ENCODE measurements around the gene SEPTIN6. TPM values are rescaled to one million over a fixed set of nuclear protein-coding genes. Genes with fewer than 3 reads are reported as not detected.

SEPTIN6 gene
- total and polyA plus RNA-seq, 12 donors, result 4.6 to 24.9 (median 8.2) TPM

- no peak for DNase-seq
- H3K4me3 ChIP-seq, result no peak overlapping the region
- H3K27ac ChIP-seq, result no peak overlapping the region
- no peaks in the 10 kb centered on the region for H3K9me3 ChIP-seq
- WGBS, 2 donors, result 94 to 96% methylated on average over 4 of the region's 4 CpGs
- TF ChIP-seq, protein P1, sequence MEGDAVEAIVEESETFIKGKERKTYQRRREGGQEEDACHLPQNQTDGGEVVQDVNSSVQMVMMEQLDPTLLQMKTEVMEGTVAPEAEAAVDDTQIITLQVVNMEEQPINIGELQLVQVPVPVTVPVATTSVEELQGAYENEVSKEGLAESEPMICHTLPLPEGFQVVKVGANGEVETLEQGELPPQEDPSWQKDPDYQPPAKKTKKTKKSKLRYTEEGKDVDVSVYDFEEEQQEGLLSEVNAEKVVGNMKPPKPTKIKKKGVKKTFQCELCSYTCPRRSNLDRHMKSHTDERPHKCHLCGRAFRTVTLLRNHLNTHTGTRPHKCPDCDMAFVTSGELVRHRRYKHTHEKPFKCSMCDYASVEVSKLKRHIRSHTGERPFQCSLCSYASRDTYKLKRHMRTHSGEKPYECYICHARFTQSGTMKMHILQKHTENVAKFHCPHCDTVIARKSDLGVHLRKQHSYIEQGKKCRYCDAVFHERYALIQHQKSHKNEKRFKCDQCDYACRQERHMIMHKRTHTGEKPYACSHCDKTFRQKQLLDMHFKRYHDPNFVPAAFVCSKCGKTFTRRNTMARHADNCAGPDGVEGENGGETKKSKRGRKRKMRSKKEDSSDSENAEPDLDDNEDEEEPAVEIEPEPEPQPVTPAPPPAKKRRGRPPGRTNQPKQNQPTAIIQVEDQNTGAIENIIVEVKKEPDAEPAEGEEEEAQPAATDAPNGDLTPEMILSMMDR (IDR thresholded peaks at IDR 0.05), result no peak
- intact Hi-C loops (cut with DNase I), result no loop called here
- no peak for ATAC-seq
- H3K4me1 ChIP-seq, result no peaks in the 10 kb centered on the region
- no peaks in the 10 kb centered on the region for H3K27me3 ChIP-seq
- peaks cover 0 to 36% (median 0%) of the 10 kb centered on the region in 9 donors for H3K36me3 ChIP-seq
Observed at GRCh38 chrX:119646515-119646914, 46.5 kb downstream of the SEPTIN6 start.

DNA sequence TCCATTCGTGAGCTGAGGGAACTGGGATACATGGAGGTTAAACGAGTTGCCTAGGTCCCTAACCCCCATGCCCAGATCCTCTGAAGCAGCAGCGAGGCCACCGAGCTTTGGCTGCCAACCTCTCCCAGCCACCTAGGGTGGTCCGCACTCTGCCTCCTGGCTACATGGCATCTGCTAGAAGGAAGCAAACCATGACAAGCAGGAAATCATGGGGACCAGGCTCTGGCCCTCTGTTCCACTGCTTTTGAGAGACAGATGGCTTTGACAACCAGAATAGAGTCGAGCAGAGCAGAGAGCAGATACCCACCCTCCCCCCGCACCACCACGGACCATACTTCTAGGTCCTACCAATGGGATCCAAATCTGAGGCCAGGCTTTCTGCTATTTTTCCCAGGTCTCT lies 49.3 kb downstream of the SEPTIN6 start:
- Histone ChIP-seq H3K27ac (no peak overlapping the region), H3K27me3 (no peaks in the 10 kb centered on the region), H3K36me3 (peaks cover 0 to 35% (median 0%) of the 10 kb centered on the region in 9 donors), H3K4me1 (no peaks in the 10 kb centered on the region), H3K9me3 (no peaks in the 10 kb centered on the region), H3K4me3 (no peak overlapping the region)
- DNase-seq, result no peak
- 86 to 90% methylated on average over 8 of the region's 8 CpGs for WGBS, 2 donors
- TF ChIP-seq, protein P1 (IDR thresholded peaks at IDR 0.05), result no peak
- intact Hi-C loops (cut with DNase I), result no loop called here
- ATAC-seq, result no peak

Small RNA genes lying within 50 kb of the gene (microRNA-seq; reads per million reads assigned to microRNA genes)
- gene MIR766, result 10.8 to 12.3 reads per million in 2 donors

Other genes starting within 250 kb of the SEPTIN6 start
- 100 to 1,000 TPM; 133 to 287 (median 184) TPM for gene SLC25A5, start 224.7 kb downstream of the SEPTIN6 start, total RNA-seq
- 100 to 1,000 TPM in 1 of 2 donors, 10 to 100 TPM in 1; 43.3 to 482 TPM for gene SLC25A5, start 224.7 kb downstream of the SEPTIN6 start, polyA plus RNA-seq
- gene STEEP1, start 127.8 kb downstream of the SEPTIN6 start, total RNA-seq, result 10 to 100 TPM; 12.1 to 24.0 (median 19.8) TPM
- 10 to 100 TPM in 1 of 2 donors, 1 to 10 TPM in 1; 2.7 to 14.6 TPM for gene STEEP1, start 127.8 kb downstream of the SEPTIN6 start, polyA plus RNA-seq
- gene UBE2A, start 118.6 kb downstream of the SEPTIN6 start, total RNA-seq, result 10 to 100 TPM; 64.6 to 77.7 (median 67.8) TPM
- 10 to 100 TPM; 51.7 to 64.3 TPM for gene UBE2A, start 118.6 kb downstream of the SEPTIN6 start, polyA plus RNA-seq
- 1 to 10 TPM; 4.2 to 5.9 (median 4.6) TPM for gene NKRF, start 86.7 kb downstream of the SEPTIN6 start, total RNA-seq
- gene NKRF, start 86.7 kb downstream of the SEPTIN6 start, polyA plus RNA-seq, result 1 to 10 TPM; 2.8 to 6.9 TPM
- 1 to 10 TPM in 1 of 10 donors, under 1 TPM in 3, not detected in 6; 0.35 to 1.7 (median 0.36) TPM for gene SOWAHD, start 65.4 kb upstream of the SEPTIN6 start, total RNA-seq
- under 1 TPM in 1 of 2 donors, not detected in 1; 0.12 TPM for gene SOWAHD, start 65.4 kb upstream of the SEPTIN6 start, polyA plus RNA-seq
- gene RPL39, start 98.5 kb upstream of the SEPTIN6 start, total RNA-seq, result 1,000 to 10,000 TPM; 1,035 to 1,338 (median 1,072) TPM
- 1,000 to 10,000 TPM; 1,899 to 6,428 TPM for gene RPL39, start 98.5 kb upstream of the SEPTIN6 start, polyA plus RNA-seq
- gene UPF3B, start 159.8 kb upstream of the SEPTIN6 start, total RNA-seq, result 1 to 10 TPM; 2.4 to 3.8 (median 2.9) TPM
- gene UPF3B, start 159.8 kb upstream of the SEPTIN6 start, polyA plus RNA-seq, result 10 to 100 TPM in 1 of 2 donors, 1 to 10 TPM in 1; 6.4 to 15.1 TPM
- 10 to 100 TPM in 3 of 10 donors, 1 to 10 TPM in 7; 5.6 to 10.9 (median 9.6) TPM for gene RNF113A, start 178.6 kb upstream of the SEPTIN6 start, total RNA-seq
- gene RNF113A, start 178.6 kb upstream of the SEPTIN6 start, polyA plus RNA-seq, result 10 to 100 TPM; 12.6 to 13.8 TPM
- 100 to 1,000 TPM; 395 to 638 (median 548) TPM for gene NDUFA1, start 178.7 kb upstream of the SEPTIN6 start, total RNA-seq
- gene NDUFA1, start 178.7 kb upstream of the SEPTIN6 start, polyA plus RNA-seq, result 1,000 to 10,000 TPM in 1 of 2 donors, 100 to 1,000 TPM in 1; 486 to 2,208 TPM
- gene AKAP14, start 202.7 kb upstream of the SEPTIN6 start, total RNA-seq, result not detected
- gene AKAP14, start 202.7 kb upstream of the SEPTIN6 start, polyA plus RNA-seq, result not detected